HEK293 (cell line): Measurements from ENCODE around the gene TRMT5.

Source experiments
- CTCF ChIP-seq: fragments of 450-650 bp; formaldehyde crosslinking; IDR thresholded peaks from 2 replicates; pipeline ENCODE4 v1.5.1; 2016; ENCODE audit warnings: missing biosample characterization, missing genetic modification characterization
- IKZF3 ChIP-seq: fragments of 450-650 bp; IDR thresholded peaks from 2 replicates; pipeline ENCODE4 v1.5.0; 2018; ENCODE audit warnings: missing biosample characterization, mild to moderate bottlenecking, missing genetic modification characterization, moderate library complexity
- REST ChIP-seq: fragments of 450-650 bp; formaldehyde crosslinking; IDR thresholded peaks from 2 replicates; pipeline ENCODE4 v1.5.1; 2016; ENCODE audit warnings: missing biosample characterization, missing genetic modification characterization
- ZNF600 ChIP-seq: fragments of 450-650 bp; formaldehyde crosslinking; IDR thresholded peaks from 2 replicates; pipeline ENCODE4 v1.5.1; 2016; ENCODE audit warnings: missing biosample characterization, missing genetic modification characterization

GRCh38 chr14:60986500-60986899 is 5.6 kb upstream of the TRMT5 start:
- no peak for TF ChIP-seq ZNF600 (tag by site-specific recombination)
- TF ChIP-seq CTCF (tag by site-specific recombination) = no peak
- TF ChIP-seq REST (tag by site-specific recombination) = no peak
- TF ChIP-seq IKZF3 (tag by site-specific recombination) = no peak
